WTC11 (cell line): ENCODE data around the gene SRSF8. TPM values are rescaled to one million over a fixed set of nuclear protein-coding genes. Genes with fewer than 3 reads are reported as not detected.

Experiments
- ATF1 ChIP-seq: sonication (generic); formaldehyde crosslinking; IDR thresholded peaks from 2 replicates; pipeline ENCODE4 v1.8.1; 2023; ENCODE audit warnings: mild to moderate bottlenecking, moderate library complexity, missing genetic modification reagents
- ETV6 ChIP-seq: sonication (generic); formaldehyde crosslinking; IDR thresholded peaks from 2 replicates; pipeline ENCODE4 v1.8.1; 2022; ENCODE audit warnings: mild to moderate bottlenecking, missing genetic modification reagents
- GABPB1 ChIP-seq: sonication (generic); formaldehyde crosslinking; IDR thresholded peaks from 2 replicates; pipeline ENCODE4 v1.8.1; 2023; ENCODE audit warnings: mild to moderate bottlenecking, missing genetic modification reagents
- GRHL2 ChIP-seq: fragments of 250-450 bp; sonication (Bioruptor Pico); IDR thresholded peaks from 2 replicates; pipeline ENCODE4 v1.8.0; 2022; ENCODE audit warnings: mild to moderate bottlenecking, moderate library complexity; ENCODE audit not compliant: insufficient replicate concordance, severe bottlenecking
- JUN ChIP-seq: sonication (generic); formaldehyde crosslinking; IDR thresholded peaks from 2 replicates; pipeline ENCODE4 v1.8.0; 2023; ENCODE audit warnings: mild to moderate bottlenecking, missing genetic modification reagents
- KAT7 ChIP-seq: sonication (generic); formaldehyde crosslinking; IDR thresholded peaks from 2 replicates; pipeline ENCODE4 v1.8.1; 2023; ENCODE audit warnings: missing genetic modification reagents, mild to moderate bottlenecking, borderline replicate concordance
- PRRX2 ChIP-seq: fragments of 250-450 bp; sonication (Bioruptor Pico); IDR thresholded peaks from 2 replicates; pipeline ENCODE4 v1.8.0; 2021; ENCODE audit warnings: mild to moderate bottlenecking
- SMAD3 ChIP-seq: sonication (generic); formaldehyde crosslinking; IDR thresholded peaks from 2 replicates; pipeline ENCODE4 v1.8.0; 2022; ENCODE audit warnings: missing genetic modification reagents, mild to moderate bottlenecking, borderline replicate concordance
- SMAD4 ChIP-seq: sonication (generic); formaldehyde crosslinking; IDR thresholded peaks from 2 replicates; pipeline ENCODE4 v1.8.0; 2022; ENCODE audit warnings: mild to moderate bottlenecking, missing genetic modification reagents
- ZNF121 ChIP-seq: sonication (generic); formaldehyde crosslinking; IDR thresholded peaks from 2 replicates; pipeline ENCODE4 v1.8.0; 2023; ENCODE audit warnings: missing genetic modification reagents
- ZNF138 ChIP-seq: sonication (generic); formaldehyde crosslinking; conservative IDR thresholded peaks from 2 replicates; pipeline ENCODE4 v1.8.1; 2022; ENCODE audit warnings: mild to moderate bottlenecking, moderate library complexity, missing genetic modification reagents
- ZNF263 ChIP-seq: sonication (generic); formaldehyde crosslinking; IDR thresholded peaks from 2 replicates; pipeline ENCODE4 v1.8.1; 2022; ENCODE audit warnings: low read depth, mild to moderate bottlenecking, moderate library complexity, missing genetic modification reagents
- ZNF671 ChIP-seq: fragments of 250-450 bp; sonication (Bioruptor Pico); IDR thresholded peaks from 2 replicates; pipeline ENCODE4 v1.8.0; 2021; ENCODE audit warnings: mild to moderate bottlenecking
- total RNA-seq: library from RNA; stranded (reverse); gene quantifications from 3 replicates; pipeline ENCODE4 v1.2.3, GENCODE V29; 2021
- TF ChIP-seq, protein P1 (sequence below): sonication (generic); formaldehyde crosslinking; IDR thresholded peaks from 2 replicates; pipeline ENCODE4 v1.8.0; 2022; ENCODE audit warnings: missing genetic modification reagents
- TF ChIP-seq, protein P2 (sequence below): sonication (generic); formaldehyde crosslinking; IDR thresholded peaks from 2 replicates; pipeline ENCODE4 v1.8.1; 2023; ENCODE audit warnings: mild to moderate bottlenecking, missing genetic modification reagents, moderate library complexity
- TF ChIP-seq, protein P3 (sequence below): sonication (generic); formaldehyde crosslinking; IDR thresholded peaks from 2 replicates; pipeline ENCODE4 v1.8.0; 2022; ENCODE audit warnings: mild to moderate bottlenecking, missing genetic modification reagents
- TF ChIP-seq, protein P4 (sequence below): sonication (generic); formaldehyde crosslinking; IDR thresholded peaks from 2 replicates; pipeline ENCODE4 v1.8.0; 2022; ENCODE audit warnings: mild to moderate bottlenecking, missing genetic modification reagents
- TF ChIP-seq, protein P5 (sequence below): fragments of 200-600 bp; IDR thresholded peaks from 2 replicates; pipeline ENCODE4 v1.8.0; 2022; ENCODE audit warnings: antibody characterized with exemption
- TF ChIP-seq, protein P6 (sequence below): sonication (generic); formaldehyde crosslinking; IDR thresholded peaks from 2 replicates; pipeline ENCODE4 v1.8.1; 2023; ENCODE audit warnings: mild to moderate bottlenecking, missing genetic modification reagents, borderline replicate concordance
- TF ChIP-seq, protein P7 (sequence below): sonication (generic); formaldehyde crosslinking; IDR thresholded peaks from 2 replicates; pipeline ENCODE4 v1.8.1; 2023; ENCODE audit warnings: mild to moderate bottlenecking, missing genetic modification reagents
- TF ChIP-seq, protein P8 (sequence below): sonication (generic); formaldehyde crosslinking; IDR thresholded peaks from 2 replicates; pipeline ENCODE4 v1.8.1; 2022; ENCODE audit warnings: low read depth, missing genetic modification reagents, borderline replicate concordance

SRSF8 gene
- total RNA-seq, 1 experiment from 2014 or later: 20.9 TPM

DNA sequence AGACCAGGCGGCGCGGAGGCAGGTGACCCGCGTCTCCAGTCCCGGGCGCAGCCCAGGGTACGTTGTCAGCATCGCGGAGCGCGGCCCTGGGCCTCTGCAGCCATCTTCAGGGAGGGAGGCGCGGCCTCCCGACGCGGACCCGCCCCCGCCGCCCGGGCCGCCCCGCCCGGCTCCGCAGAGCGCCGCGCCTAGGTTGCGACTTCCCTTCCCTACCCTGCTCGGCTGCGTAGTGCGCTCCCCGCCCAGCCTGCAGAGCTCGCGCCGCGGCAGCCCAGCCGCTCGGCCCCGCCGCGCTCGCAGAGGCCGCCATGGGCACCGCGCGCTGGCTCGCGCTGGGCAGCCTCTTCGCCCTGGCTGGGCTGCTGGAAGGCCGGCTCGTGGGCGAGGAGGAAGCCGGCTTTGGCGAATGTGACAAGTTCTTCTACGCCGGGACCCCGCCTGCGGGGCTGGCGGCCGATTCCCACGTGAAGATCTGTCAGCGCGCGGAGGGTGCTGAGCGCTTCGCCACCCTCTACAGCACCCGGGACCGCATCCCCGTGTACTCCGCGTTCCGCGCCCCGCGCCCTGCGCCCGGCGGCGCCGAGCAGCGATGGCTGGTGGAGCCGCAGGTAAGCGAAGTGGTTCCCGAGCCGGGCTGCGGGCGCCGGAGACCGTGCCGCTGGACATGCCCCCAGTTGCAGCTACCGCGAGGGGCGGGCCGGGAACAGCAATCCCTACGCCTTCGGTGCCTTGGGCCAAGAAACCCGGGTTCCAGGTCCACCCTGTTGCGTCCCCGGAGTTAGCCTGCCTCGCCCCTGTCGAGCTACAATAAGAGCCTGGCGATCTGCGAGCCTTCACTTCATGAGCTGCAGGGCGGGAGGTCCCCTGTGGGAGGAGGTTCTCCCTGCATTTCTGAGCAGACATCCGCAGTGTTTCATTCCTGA lies 23.2 kb downstream of the SRSF8 start, which contains the start of gene ENDOD1 (continued):
- TF ChIP-seq, protein P1, sequence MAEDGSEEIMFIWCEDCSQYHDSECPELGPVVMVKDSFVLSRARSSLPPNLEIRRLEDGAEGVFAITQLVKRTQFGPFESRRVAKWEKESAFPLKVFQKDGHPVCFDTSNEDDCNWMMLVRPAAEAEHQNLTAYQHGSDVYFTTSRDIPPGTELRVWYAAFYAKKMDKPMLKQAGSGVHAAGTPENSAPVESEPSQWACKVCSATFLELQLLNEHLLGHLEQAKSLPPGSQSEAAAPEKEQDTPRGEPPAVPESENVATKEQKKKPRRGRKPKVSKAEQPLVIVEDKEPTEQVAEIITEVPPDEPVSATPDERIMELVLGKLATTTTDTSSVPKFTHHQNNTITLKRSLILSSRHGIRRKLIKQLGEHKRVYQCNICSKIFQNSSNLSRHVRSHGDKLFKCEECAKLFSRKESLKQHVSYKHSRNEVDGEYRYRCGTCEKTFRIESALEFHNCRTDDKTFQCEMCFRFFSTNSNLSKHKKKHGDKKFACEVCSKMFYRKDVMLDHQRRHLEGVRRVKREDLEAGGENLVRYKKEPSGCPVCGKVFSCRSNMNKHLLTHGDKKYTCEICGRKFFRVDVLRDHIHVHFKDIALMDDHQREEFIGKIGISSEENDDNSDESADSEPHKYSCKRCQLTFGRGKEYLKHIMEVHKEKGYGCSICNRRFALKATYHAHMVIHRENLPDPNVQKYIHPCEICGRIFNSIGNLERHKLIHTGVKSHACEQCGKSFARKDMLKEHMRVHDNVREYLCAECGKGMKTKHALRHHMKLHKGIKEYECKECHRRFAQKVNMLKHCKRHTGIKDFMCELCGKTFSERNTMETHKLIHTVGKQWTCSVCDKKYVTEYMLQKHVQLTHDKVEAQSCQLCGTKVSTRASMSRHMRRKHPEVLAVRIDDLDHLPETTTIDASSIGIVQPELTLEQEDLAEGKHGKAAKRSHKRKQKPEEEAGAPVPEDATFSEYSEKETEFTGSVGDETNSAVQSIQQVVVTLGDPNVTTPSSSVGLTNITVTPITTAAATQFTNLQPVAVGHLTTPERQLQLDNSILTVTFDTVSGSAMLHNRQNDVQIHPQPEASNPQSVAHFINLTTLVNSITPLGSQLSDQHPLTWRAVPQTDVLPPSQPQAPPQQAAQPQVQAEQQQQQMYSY: peak; percentile 30; the same call in 1 of the 2 replicates
- TF ChIP-seq, protein P2, sequence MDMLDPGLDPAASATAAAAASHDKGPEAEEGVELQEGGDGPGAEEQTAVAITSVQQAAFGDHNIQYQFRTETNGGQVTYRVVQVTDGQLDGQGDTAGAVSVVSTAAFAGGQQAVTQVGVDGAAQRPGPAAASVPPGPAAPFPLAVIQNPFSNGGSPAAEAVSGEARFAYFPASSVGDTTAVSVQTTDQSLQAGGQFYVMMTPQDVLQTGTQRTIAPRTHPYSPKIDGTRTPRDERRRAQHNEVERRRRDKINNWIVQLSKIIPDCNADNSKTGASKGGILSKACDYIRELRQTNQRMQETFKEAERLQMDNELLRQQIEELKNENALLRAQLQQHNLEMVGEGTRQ (CRISPR knock-in tag): no peak; the same call in 1 of the 2 replicates
- TF ChIP-seq ZNF121 (CRISPR knock-in tag): no peak
- TF ChIP-seq, protein P3, sequence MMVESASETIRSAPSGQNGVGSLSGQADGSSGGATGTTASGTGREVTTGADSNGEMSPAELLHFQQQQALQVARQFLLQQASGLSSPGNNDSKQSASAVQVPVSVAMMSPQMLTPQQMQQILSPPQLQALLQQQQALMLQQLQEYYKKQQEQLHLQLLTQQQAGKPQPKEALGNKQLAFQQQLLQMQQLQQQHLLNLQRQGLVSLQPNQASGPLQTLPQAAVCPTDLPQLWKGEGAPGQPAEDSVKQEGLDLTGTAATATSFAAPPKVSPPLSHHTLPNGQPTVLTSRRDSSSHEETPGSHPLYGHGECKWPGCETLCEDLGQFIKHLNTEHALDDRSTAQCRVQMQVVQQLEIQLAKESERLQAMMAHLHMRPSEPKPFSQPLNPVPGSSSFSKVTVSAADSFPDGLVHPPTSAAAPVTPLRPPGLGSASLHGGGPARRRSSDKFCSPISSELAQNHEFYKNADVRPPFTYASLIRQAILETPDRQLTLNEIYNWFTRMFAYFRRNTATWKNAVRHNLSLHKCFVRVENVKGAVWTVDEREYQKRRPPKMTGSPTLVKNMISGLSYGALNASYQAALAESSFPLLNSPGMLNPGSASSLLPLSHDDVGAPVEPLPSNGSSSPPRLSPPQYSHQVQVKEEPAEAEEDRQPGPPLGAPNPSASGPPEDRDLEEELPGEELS (CRISPR knock-in tag): no peak; the same call in 1 of the 2 replicates
- no peak for TF ChIP-seq ATF1 (CRISPR knock-in tag)
- no peak for TF ChIP-seq JUN (CRISPR knock-in tag)
- TF ChIP-seq, protein P4, sequence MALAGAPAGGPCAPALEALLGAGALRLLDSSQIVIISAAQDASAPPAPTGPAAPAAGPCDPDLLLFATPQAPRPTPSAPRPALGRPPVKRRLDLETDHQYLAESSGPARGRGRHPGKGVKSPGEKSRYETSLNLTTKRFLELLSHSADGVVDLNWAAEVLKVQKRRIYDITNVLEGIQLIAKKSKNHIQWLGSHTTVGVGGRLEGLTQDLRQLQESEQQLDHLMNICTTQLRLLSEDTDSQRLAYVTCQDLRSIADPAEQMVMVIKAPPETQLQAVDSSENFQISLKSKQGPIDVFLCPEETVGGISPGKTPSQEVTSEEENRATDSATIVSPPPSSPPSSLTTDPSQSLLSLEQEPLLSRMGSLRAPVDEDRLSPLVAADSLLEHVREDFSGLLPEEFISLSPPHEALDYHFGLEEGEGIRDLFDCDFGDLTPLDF: no peak
- TF ChIP-seq, protein P5, sequence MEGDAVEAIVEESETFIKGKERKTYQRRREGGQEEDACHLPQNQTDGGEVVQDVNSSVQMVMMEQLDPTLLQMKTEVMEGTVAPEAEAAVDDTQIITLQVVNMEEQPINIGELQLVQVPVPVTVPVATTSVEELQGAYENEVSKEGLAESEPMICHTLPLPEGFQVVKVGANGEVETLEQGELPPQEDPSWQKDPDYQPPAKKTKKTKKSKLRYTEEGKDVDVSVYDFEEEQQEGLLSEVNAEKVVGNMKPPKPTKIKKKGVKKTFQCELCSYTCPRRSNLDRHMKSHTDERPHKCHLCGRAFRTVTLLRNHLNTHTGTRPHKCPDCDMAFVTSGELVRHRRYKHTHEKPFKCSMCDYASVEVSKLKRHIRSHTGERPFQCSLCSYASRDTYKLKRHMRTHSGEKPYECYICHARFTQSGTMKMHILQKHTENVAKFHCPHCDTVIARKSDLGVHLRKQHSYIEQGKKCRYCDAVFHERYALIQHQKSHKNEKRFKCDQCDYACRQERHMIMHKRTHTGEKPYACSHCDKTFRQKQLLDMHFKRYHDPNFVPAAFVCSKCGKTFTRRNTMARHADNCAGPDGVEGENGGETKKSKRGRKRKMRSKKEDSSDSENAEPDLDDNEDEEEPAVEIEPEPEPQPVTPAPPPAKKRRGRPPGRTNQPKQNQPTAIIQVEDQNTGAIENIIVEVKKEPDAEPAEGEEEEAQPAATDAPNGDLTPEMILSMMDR: no peak
- no peak for TF ChIP-seq ZNF263 (CRISPR knock-in tag)
- no peak for TF ChIP-seq GRHL2
- TF ChIP-seq, protein P6, sequence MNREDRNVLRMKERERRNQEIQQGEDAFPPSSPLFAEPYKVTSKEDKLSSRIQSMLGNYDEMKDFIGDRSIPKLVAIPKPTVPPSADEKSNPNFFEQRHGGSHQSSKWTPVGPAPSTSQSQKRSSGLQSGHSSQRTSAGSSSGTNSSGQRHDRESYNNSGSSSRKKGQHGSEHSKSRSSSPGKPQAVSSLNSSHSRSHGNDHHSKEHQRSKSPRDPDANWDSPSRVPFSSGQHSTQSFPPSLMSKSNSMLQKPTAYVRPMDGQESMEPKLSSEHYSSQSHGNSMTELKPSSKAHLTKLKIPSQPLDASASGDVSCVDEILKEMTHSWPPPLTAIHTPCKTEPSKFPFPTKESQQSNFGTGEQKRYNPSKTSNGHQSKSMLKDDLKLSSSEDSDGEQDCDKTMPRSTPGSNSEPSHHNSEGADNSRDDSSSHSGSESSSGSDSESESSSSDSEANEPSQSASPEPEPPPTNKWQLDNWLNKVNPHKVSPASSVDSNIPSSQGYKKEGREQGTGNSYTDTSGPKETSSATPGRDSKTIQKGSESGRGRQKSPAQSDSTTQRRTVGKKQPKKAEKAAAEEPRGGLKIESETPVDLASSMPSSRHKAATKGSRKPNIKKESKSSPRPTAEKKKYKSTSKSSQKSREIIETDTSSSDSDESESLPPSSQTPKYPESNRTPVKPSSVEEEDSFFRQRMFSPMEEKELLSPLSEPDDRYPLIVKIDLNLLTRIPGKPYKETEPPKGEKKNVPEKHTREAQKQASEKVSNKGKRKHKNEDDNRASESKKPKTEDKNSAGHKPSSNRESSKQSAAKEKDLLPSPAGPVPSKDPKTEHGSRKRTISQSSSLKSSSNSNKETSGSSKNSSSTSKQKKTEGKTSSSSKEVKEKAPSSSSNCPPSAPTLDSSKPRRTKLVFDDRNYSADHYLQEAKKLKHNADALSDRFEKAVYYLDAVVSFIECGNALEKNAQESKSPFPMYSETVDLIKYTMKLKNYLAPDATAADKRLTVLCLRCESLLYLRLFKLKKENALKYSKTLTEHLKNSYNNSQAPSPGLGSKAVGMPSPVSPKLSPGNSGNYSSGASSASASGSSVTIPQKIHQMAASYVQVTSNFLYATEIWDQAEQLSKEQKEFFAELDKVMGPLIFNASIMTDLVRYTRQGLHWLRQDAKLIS (CRISPR knock-in tag): no peak
- no peak for TF ChIP-seq ZNF671 (CRISPR knock-in tag)
- no peak for TF ChIP-seq ZNF138 (CRISPR knock-in tag)
- no peak for TF ChIP-seq SMAD4 (CRISPR knock-in tag)
- TF ChIP-seq, protein P7, sequence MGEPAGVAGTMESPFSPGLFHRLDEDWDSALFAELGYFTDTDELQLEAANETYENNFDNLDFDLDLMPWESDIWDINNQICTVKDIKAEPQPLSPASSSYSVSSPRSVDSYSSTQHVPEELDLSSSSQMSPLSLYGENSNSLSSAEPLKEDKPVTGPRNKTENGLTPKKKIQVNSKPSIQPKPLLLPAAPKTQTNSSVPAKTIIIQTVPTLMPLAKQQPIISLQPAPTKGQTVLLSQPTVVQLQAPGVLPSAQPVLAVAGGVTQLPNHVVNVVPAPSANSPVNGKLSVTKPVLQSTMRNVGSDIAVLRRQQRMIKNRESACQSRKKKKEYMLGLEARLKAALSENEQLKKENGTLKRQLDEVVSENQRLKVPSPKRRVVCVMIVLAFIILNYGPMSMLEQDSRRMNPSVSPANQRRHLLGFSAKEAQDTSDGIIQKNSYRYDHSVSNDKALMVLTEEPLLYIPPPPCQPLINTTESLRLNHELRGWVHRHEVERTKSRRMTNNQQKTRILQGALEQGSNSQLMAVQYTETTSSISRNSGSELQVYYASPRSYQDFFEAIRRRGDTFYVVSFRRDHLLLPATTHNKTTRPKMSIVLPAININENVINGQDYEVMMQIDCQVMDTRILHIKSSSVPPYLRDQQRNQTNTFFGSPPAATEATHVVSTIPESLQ (CRISPR knock-in tag): no peak
- TF ChIP-seq, protein P8, sequence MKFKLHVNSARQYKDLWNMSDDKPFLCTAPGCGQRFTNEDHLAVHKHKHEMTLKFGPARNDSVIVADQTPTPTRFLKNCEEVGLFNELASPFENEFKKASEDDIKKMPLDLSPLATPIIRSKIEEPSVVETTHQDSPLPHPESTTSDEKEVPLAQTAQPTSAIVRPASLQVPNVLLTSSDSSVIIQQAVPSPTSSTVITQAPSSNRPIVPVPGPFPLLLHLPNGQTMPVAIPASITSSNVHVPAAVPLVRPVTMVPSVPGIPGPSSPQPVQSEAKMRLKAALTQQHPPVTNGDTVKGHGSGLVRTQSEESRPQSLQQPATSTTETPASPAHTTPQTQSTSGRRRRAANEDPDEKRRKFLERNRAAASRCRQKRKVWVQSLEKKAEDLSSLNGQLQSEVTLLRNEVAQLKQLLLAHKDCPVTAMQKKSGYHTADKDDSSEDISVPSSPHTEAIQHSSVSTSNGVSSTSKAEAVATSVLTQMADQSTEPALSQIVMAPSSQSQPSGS: no peak
- no peak for TF ChIP-seq PRRX2 (CRISPR knock-in tag)
- TF ChIP-seq KAT7 (CRISPR knock-in tag): peak; percentile 97
- no peak for TF ChIP-seq SMAD3 (CRISPR knock-in tag)
- TF ChIP-seq ETV6 (CRISPR knock-in tag): peak; percentile 72
- 0 out of 2 replicates have a peak, but pooled peaks have one; percentile 16 for TF ChIP-seq GABPB1 (CRISPR knock-in tag)
